Esophagus muscularis mucosa (tissue), 4 donors: Measurements from ENCODE around the gene DDI2.

Source experiments
- CTCF ChIP-seq, 3 experiments: fragments of 200-600 bp in 2 of 3; fragments of 450-650 bp in 1 of 3; sonication (generic) in 2 of 3; IDR thresholded peaks; one replicate each; pipeline ENCODE4 v1.5.1; 2017 to 2019; ENCODE audit warnings: antibody characterized with exemption in 3 of 3, mild to moderate bottlenecking in 2 of 3, moderate library complexity in 1 of 3
- EP300 ChIP-seq: sonication (generic); formaldehyde crosslinking; IDR thresholded peaks from one replicate; pipeline ENCODE4 v1.6.1; 2017; ENCODE audit warnings: antibody characterized with exemption
- POLR2A ChIP-seq: fragments of 450-650 bp; IDR thresholded peaks from one replicate; pipeline ENCODE4 v1.6.1; 2017; ENCODE audit warnings: antibody characterized with exemption, moderate library complexity, mild to moderate bottlenecking, low read depth
- POLR2AphosphoS5 ChIP-seq, 2 donors: sonication (generic); formaldehyde crosslinking; IDR thresholded peaks; one replicate each; pipeline ENCODE4 v1.6.1; 2017; ENCODE audit warnings: antibody characterized with exemption in 2 of 2

- TF ChIP-seq CTCF (IDR thresholded peaks at IDR 0.05) (no peak), POLR2A (no peak), EP300 (no peak), POLR2AphosphoS5 (IDR thresholded peaks at IDR 0.05) (no peak)
These were observed 32.7 kb downstream of the DDI2 start for GRCh38 chr1:15649937-15650336.
